HG03558 (cell line): ENCODE data around the gene MFAP3L.
A peak's percentile ranks its signal among the peaks of the same experiment; 100 is the strongest.
"Not testable (repeated sequence)": the region's sequence is repeated elsewhere in the genome, so short reads cannot be mapped to it uniquely, and the experiment has no call there.

ENCODE experiments used
- ATAC-seq: cut with Tn5 transposase; IDR thresholded peaks from one replicate; pipeline ENCODE4 v1.9.1; 2021; ENCODE audit warnings: moderate number of reproducible peaks; ENCODE audit not compliant: unreplicated experiment; ENCODE audit errors: extremely low read depth

The MFAP3L gene

DNA sequence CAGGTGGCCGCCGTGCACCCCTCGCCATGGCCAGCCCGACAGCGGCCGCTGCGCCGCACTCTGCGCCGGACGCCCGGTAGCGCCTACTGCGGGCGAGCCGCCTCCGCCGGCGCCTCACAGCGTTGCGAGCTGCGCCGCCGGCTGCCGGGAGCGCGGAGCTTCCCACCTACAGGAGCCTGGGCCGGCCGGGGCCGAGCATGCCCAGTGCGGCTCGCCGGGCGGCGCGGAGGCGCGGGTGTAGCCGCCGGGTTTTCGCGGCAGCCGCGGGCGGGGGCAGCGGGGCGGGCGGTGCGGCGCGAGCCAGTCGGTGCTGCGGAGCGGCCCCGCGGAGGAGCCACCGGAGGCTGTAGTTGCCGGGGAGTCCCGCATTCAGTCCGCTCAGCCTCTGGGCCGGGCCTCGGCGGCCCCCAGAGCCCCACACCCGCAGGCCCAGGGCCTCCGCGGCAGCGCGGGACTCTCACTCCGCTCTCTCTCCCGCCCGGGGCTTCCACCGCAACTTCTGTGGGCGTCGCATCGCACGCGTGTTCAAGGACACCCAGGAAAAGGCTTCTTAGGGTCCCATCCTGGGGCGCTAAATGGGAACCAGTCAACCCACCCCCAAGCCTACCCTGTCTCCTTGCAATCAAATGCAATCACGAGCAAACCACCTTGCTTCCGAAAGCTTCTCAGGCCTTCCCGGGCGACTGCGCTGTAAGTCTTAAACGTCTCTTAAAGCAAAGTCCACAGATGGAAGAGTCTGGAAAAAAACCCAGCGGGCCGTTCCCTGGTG lies at the start of gene MFAP3L:
MFAP3L (minus strand) TSS at position 143 of the 769 bp plus-strand sequence. CDS start 20,518 bp downstream, outside the sequence.
- ATAC-seq, result peak; percentile 76

DNA sequence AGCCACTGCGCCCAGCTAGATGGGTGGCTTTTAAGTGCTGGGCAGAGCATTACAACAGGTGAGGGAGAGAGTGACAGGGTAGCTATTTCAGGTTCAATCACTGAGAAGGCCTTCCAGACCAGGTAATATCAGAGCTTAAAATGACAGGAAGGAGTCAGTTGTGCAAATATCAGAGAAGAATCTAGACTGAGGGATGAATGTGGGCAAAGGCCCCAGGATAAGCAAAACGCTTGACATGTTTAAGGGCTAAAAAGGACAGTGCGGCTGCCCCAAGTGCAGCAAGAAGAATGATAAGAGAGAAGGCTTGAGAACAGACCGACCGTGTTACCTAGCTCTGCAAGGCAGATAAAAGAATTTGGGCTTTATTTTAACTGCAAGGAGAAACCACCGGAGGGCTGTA lies 45.0 kb upstream of the MFAP3L start:
- ATAC-seq, result no peak

DNA sequence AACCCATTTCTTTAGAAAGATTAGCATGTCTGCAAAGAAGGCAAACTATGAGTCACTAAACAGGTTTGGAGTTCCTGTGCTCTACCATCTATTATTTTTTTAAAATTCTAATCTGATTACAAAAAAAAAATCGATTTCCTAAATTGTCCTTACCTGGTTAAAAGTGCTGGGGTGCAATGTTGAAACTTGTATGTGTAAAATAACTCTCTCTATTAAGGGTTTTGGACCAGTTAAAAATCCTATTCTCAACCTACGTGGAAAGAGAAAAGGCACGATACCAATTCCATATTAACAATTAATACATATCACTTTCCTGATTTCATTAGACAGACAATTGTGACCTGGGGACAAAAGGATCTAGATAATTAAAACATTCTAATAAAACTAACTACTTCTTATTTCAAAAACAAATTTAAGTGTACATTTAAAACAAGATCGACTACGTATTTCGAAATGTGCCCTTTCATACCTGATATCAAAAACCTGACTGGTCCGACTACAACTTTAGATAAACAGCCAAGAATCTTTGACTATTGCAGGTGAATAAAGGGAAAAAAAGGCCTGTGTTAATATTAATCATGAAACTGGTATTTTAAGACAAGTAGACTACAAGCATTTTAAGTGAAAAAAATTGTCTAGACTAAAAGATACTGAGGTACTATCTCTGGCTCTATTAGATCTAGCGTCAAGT lies 42.4 kb upstream of the MFAP3L start:
- no peak for ATAC-seq

DNA sequence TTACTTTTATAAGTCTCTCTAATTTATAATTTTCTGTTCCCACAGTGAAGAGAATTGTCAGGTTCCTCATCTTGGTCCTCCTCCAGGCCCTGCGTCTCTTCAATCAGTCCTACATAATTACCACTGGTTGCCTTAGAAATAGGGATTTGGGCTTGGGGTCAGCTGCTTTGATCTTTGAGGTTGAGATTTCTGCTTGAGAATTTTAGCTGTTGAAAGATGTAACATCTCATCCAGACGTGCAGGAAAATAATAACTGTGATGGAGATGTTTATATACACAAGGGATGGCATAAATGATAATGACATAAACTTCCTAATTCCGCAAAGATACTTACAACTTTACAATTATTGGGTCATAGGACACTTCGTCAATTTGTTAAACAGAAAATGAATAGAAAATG lies 33.2 kb upstream of the MFAP3L start:
- no peak for ATAC-seq

DNA sequence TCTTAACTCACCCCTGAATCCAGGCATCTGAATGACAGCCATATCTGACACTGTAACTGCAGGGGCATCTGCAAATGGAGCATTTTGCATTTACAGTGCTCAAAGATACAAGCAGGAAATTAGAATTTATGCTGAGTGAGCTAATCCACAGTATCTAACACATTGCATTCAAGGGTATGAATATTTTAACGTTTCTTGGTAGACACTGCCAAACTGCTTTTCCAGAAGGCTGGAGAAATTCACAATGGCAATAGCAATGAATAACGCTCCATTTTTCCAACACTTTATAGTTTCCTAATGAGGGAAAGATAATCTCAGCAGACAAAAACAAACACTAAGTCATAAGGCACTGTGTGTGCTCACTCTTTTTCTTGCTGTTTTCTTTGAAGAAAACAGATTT lies 32.6 kb upstream of the MFAP3L start:
- no peak for ATAC-seq

DNA sequence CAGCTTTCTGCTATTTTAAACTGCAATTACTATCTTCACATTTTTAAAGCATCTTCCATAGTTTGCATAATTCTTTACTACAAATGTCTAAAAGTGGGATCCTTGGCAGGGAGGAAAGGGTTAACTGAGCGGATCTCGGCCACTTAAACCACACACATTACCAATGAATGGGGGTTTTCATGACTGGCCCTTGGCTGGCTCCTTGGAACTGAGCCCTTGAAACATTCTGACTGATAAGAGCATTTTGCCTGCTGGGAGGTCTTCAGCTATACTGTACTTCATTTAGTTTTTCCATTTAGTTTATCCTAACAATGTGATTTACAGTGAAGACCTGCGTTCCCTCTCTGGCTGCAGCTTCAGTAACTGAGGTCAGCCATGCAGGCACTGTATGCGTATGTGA lies 31.7 kb upstream of the MFAP3L start:
- no peak for ATAC-seq

DNA sequence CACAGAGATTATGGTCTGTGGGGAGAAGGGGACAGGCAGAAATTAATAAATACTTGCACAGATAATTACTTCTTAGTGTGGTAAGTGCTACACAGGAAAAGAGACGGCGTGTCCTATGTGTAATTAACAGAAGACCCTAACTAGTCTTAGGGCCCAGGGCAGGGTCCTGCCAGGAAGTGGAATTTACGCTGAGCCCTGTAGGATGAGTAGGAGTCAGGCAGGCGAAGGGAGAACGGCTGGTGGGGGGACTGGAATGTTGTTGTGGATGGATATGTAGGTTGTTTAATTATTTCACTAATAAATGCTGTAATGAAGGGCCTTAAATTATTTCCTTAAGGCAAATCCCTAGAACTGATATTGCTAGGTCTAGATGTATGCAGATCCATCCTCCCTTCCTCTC lies 26.7 kb upstream of the MFAP3L start:
- no peak for ATAC-seq

DNA sequence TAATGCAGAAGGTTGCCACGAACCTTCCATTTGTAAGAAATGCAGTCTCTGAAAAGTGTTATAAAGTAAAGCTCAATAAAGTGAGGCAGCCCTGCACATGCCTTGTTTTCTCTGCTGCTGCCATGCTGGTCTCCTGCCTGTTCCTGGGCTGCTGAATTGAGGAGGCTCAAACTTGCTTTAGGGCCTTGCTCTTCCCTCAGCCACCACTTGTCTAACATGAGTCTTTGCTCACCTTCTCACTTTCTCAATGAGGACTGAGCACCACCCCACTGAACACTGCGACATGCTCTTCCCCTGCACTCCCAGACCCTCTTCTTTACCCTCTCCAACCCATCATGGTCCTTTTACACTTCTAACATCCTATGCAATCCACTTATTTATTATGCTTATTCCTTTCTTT lies 25.2 kb upstream of the MFAP3L start:
- ATAC-seq, result no peak

DNA sequence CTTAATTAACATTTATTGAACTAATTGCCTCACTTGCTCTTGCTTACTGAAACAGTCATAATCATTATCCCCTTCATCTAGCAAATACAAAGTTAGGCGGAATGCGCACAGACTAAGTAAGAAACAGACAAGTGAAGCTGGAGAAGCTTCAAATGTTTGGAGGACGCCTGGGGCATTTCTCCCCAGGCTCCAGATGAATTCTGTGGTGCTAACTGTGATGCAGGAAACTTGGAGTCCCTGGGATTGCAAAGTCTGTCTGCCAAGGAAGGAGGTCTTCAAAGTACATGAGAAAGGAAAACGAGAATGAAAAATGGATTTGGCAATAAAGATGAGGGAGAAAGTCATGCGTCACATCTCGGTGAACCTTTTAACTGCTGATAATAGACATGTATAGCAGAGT lies 23.6 kb upstream of the MFAP3L start:
- no peak for ATAC-seq

DNA sequence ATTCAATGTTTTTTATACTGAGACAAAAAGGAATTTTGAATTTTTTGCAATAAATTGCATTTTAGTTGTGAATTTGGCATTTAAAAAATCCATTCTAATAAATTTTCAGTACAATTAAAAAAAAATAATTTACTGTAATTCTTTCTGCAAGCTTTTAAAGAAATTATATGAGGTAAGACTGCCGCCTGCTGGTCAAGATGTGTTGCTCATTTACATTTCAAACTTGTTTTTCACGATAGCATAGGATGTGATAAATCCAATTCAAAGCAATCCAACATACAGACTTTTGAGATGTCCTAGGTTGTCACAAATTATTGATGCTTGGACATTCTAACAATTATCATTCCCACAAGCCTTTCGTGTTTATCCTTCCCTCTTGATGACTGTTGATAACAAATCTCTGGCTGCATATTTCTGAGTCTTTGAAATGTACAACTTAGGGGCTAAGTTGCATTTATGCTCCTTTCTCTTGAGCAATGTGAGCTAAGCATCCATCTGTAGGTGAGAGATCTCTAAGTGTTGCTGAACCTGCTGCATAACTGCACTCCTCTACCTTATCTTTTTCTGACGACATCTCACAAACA lies 21.7 kb upstream of the MFAP3L start:
- ATAC-seq, result no peak

DNA sequence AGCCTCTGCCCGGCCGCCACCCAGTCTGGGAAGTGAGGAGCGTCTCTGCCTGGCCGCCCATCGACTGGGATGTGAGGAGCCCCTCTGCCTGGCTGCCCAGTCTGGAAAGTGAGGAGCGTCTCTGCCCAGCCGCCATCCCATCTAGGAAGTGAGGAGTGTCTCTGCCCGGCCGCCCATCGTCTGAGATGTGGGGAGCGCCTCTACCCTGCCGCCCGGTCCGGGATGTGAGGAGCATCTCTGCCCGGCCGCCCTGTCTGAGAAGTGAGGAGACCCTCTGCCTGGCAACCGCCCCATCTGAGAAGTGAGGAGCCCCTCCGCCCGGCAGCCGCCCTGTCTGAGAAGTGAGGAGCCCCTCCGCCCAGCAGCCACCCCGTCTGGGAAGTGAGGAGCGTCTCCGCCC lies 20.0 kb upstream of the MFAP3L start:
- not testable (repeated sequence) for ATAC-seq

DNA sequence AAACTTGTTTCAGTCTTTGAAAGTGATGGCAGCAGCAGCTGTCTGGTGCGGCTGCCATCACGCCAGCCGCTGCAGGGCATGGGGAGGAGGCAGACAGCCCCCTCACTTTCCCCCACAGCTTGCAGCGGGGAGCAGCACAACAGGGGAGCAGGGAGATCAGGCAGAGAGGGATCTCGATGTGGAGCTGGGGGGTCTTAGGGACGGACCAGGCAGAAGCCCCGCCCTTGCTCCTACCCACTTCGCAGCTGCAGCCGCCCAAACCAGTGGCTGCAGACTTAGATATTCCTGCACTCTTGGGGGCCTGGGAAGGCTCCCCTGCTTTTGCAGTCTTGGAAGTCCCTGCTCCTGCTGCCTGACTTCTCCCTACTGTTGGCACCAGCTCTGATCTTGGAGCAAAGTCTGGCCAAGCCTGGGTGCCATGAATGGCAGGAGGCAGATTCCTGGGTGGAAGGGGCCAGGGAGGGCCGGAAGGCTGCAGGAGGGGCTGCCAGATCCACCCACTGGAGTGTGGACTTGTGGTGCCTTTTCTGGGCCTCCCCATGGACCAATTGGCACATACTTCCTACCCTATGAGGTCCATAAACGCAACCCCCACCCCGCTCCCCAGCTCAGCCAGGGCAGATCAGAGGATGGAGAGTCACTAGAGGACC lies 14.0 kb upstream of the MFAP3L start:
- ATAC-seq, result no peak

DNA sequence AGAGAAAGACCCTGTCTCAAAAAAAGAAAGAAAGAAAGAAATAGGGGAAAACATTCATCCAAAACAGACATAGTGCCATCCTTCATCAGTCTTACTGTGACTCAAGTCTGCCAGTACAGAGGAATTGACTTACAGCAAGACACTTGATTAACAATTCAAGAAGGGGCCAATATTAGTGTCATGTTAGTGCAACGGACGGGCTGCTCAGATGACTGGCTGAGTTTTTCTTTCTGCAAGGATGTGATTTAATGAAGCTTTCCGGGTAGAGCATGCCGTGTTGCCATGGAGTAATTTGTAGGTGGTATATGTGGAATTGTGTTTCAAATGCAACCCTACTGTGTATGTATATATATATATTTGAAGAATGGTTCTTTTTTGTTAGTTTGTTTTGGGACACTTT lies 12.6 kb upstream of the MFAP3L start:
- ATAC-seq, result no peak

DNA sequence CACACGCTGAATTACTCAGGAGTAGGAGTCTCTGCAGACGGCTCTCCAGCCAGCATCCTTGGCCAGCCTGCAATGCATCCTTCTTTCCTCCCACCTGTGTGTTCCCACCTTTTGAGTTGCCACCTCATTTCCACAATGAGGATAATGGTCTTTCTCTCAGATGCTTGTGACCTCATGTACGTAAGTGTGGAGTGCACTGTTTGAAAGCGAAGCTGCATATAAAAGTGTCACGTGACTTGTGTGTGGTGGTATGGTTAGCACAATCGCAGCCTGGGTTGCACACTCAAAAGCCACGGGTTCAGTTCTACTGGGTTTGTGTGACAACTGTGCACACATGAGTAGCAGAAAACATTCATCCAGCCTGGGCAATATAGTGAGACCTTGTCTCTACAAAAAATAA lies 12.0 kb upstream of the MFAP3L start:
- ATAC-seq, result no peak

DNA sequence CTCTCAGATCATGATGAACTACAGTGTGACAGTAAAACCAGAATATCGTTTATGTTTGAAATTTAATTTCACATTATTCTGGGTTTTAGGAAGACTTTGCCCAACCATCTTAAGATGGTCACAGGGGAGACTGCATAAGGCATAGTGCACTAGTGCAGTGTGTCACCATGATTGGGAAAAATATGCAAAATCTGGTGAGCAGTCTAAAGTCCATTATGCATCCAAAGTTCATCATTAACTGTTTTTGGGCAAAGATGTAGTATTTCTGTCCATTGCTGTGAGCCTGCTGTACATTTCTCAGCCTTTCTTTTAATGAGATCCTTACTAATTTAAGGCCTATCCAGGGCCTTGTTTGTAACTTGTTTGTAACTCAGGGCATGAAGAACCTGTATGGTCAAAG lies 11.3 kb upstream of the MFAP3L start:
- ATAC-seq, result no peak

DNA sequence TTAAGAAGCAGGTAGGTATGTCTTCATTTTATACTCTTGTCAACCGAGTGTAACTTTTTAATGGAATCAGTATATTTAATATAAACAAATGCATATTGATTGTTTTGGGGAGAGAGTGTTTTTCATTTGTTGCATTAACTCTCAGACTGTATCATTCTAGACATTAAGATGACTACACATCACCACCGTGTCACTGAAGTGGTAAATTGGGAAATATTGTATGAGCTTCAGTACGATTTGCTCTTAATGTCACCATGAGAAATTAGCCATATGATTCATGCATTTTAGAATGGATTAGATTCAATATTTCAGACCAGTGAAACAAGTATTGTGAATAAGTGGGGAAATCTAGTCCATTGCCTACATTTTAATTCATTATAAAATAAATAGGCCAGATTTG lies 9.7 kb upstream of the MFAP3L start:
- no peak for ATAC-seq

DNA sequence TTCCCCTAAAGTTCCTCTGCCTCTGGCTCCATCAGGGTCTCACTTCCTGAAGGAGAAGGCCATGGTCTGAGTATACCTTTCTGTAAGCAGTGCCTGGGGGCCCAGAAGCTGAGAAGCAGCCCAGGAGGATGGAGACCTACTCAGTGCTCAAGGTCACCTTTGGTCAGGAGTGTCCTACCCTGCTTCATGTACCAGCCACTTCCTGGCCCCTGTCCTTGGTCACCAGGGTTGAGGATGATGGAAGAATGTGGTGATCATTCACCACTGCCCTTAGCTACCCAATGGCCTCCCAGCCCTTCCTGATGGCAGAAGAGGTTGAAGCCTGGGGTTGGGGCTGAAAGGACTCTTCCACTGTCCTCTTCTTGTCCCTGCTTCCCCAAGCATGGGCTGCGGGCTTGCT lies 9.0 kb upstream of the MFAP3L start:
- ATAC-seq, result no peak

DNA sequence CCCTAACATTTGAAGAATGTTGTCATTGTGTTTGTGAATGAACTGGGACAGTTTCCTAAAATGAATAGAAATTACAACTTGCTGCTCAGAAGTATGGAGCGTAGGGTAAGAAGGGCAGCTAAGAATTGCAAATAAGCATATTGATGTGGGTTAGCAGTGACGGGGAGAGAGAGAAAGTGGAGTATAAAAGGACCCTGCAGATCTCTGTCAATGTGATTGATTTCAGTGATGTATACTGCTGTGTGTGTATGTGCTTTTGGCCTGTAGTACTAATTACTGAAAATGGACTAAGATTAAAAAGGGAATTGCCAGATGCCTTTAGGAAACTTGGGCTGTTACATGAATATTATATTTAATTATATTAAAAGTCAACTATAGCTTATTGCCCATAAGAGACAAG lies 7.8 kb upstream of the MFAP3L start:
- ATAC-seq, result no peak

DNA sequence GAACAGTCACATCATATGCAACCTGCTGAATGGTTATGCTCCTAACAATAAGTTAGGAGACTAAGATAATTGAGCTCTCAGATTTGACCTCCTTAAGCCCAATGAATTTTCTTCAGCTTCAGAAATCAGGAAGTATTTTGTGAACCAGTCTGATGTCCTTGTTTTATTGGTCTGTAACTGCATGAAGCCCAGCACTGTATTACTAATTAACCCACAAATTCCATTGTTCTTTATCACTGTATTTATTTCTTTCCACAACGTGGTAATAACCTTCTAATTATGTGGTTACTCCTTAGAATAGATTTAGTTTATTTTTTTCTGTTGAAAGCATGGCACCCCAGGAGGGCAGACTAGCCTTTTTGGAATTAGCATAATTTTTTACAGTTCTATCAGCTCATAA lies 3.9 kb upstream of the MFAP3L start:
- no peak for ATAC-seq

DNA sequence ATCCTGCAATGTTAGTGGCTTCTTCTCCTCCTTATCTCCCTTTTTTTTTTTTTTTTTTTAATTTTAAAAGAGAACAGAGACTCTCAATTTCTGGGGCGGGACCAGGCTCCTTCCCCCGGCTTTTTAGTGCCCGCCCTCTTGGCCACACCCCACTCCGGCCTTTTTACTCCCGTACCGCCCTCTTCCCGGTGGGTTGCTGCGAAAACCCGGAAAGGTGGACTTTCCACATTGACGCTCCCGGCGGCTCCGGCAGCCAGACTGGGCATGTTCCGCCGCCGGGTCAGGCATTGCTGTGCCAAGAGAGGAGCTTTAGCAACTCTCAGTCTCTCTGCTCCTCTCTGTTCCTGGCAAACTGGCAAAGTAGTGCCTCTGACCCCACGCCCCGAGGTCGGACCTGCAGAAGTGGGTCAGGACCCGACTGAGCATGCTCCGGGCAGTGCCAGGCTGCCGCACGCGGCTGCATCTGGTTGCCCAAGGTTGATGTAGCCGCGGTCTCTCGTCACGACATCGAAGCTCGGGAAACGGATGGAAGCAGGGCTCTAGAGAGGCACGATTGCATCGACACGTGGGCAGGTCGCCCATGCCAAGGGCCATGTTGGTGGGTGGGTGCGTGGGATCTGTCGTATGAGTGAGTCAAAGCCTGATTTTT lies 1.1 kb upstream of the MFAP3L start:
- peak; percentile 29 for ATAC-seq
